HG02571 (cell line): ENCODE results near the gene SLC8A3.

Experiments used
- ATAC-seq: cut with Tn5 transposase; IDR thresholded peaks from one replicate; pipeline ENCODE4 v1.9.1; 2021; ENCODE audit warnings: mild to moderate bottlenecking, moderate library complexity; ENCODE audit not compliant: unreplicated experiment

The SLC8A3 gene

DNA sequence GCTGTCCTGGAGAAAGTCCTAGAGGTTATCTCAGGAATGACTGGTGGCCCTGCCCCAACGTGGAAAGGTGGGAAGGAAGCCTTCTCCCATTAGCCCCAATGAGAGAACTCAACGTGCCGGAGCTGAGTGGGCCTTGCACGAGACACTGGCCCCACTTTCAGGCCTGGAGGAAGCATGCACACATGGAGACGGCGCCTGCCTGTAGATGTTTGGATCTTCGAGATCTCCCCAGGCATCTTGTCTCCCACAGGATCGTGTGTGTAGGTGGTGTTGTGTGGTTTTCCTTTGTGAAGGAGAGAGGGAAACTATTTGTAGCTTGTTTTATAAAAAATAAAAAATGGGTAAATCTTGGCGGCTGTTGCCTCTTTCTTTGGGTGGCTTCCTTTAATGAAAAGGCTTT lies 156.7 kb downstream of the SLC8A3 start:
- ATAC-seq = no peak

DNA sequence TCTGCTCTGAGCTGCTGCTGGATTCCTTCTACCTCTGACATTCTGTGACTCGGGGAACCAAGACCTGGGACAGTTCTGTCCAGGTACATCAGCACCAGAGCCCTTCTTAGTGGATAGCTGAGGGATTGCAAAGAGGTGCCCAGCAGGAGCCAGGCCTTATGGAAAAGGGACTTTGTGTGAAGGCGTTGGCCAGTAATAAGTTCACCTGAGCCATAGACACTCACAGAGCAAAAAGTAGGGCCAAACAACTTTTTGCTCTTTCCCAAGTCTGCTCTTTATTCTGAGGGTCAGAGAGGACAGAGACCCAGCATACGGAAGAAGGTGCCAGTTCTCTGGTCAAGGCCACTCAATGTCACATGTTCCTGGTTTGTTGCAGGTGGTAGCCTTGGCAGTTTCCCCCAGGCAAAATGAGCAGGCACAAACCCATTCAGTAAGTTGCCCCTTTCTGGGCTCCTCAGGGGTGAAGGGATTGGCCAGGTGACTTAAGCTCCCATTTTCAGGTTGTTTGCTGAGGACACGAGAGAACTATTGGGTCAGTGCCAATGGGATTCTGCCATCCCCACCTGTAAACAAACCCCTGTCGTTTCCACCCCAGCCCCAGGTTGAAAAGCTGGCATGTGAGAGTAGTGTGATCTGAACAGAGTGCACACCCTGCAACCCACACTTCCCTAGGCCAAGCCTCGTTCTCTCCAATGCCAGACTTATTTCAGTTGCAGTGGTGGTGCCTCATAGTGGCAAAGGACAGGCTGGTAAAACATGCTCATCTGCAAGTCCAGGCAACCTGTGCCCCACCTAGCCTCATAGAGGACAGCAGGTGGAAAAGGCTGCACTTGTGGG lies 159.2 kb downstream of the SLC8A3 start:
- ATAC-seq = no peak

DNA sequence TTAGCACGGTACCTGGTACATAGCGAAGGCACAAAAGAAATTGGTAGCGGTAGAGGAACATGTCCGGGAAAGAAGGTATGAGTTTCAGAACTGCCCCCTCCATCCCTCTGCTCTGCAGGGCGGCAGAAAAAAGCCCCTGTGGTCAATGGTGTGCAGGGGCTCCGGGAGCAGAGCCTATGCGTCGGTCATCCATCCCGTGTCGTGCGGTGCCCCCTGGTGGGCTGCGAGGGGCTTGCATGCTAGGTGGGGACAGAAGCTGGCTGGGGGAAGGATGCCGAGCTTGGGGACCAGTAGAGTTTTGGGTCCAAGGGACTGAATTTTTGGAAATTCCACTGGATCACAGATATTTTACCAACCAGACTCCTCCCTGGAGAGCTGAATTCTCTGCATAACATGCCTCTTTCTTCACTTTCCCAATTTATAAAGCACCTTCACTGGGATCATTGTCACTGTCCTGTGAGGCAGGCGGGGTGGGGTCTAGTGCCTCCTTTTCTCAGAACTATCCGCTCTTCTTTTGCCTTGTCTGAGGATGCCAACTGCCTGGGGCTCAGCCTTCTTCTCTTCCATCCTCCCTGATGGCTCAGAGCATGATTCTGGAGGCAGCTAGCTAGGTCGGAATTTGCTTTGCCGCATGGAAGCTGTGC lies 160.8 kb downstream of the SLC8A3 start:
- no peak for ATAC-seq

DNA sequence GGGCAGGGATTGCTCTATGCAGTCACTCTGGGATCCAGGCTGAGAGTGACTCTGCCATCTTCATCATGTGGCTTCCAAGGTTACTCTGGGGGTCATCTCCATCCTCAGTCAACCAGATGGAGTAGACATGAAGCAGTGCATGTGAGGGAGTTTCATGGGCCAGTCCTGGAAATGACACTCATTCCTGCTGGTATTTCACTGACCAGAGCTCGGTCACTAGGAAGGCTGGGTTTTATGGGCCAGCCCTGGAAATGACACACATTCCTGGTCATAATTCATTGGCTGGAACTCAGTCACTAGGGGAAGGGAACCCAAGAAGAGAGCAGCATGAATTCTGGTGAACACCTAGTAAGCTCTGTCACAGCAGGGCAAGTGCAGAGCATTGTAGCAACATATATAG lies 164.9 kb downstream of the SLC8A3 start:
- ATAC-seq = no peak

DNA sequence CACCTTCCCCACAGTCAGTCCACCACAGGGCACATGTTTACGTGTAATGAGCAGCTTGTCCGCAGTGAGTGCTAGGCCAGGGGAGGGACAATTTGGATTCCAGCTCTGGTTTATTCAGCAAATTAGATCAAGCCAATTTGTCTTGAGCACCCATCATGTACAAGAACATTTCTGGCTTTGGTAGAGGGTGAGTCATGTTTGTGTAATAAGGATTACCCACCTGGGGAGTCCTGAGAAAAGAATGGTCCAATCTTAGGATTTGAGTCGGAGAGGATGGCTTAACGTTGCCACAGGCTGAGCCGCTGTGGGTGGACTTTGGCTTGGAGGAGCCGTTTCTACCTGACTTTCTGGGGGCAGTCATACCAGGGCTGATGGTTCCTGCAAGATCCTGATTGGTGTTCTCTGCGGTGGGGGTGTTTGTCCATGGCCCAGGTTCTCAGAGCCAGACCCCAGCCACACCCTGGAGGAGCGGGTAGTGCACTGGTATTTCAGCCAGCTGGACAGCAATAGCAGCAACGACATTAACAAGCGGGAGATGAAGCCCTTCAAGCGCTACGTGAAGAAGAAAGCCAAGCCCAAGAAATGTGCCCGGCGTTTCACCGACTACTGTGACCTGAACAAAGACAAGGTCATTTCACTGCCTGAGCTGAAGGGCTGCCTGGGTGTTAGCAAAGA lies 165.8 kb downstream of the SLC8A3 start:
- ATAC-seq = no peak

DNA sequence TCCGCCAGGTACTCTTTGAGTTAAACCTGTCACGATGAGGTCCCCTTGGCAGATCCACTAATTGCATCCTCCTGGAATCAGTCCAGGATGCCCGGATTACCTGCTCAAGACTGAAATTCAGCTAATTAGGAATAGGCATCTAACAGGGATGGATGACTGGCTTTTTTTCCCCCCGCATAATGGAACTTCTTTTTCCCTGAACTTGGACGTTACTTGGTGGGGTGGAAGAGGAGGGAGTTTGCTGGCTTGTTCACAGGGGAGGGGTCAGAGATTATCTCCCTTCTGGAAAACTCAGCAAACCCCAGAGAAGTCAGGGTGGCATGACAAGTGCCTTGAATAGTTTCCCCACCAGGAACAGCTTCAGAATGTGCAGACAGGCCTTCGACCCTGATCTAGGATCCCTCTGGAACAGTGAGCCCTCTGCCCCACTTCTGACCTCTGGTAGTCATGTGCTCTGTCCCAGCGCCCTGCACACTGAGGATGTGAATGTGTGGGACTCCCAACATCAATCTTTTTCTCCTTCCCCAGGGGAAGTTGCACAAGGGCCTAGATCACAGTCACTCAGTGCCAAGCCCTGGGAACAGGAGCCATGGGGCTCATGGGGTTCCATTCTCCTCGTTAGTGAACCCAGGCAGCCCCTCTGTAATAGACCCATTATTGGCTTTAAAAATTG lies 167.1 kb downstream of the SLC8A3 start:
- no peak for ATAC-seq

DNA sequence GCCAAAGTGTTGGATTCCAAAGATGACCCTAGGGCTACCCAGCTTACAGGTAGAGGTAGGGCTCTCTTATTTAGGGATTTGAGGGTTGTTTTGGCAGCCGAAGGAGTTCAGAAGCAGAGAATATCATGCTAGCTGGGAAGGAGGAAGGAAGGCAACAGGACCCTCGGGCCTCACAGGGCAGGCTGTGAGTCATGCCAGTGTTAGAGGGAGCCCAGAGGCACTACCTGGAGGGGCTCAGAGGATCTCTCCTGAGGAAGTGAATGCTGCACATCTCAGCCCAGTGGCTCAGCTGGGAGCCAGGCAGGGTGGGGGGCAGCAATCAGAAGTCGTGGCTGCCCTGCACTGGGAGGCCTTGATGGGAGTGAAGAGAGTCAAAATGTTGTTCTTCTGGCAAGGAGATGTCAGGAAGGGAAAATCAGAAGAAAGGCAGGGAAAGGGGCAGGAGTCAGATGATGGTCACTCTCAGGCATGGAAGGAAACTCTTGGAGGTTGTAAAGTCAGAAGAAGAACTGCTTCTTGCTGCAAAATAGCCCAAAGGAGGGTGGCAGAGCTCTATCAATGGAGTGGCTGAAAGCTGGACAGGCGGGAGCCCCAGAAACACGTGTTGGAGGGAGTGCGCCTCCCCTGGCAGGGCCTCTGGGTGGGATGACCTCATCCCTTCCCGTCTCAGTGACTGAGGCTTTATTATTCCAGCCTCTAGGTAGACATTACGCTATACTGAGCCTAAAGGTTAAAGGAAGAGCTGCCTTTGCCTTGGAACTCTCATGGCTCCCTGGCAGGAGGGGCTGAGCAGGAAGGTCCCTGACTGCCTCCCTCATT lies 168.2 kb downstream of the SLC8A3 start:
- ATAC-seq = no peak

DNA sequence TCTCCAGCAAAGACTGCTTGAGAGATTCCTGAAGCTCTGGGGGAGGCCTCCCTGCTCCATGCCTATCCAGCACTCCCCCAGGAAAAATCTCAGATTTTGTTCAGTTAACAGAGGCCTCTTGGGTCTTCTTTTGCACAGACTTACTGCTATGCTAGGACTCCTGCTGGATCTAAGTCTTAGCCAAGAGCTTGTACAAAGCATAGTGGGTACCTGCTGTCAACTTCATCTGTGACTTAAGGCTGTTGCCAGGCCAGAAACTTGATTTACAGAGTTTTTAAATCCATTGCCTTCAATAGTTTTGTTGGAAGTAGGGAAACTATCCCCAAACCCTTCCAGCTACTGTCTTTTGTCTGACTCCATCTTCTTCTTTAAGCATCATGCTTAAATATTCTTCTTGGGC lies 169.1 kb downstream of the SLC8A3 start:
- no peak for ATAC-seq

DNA sequence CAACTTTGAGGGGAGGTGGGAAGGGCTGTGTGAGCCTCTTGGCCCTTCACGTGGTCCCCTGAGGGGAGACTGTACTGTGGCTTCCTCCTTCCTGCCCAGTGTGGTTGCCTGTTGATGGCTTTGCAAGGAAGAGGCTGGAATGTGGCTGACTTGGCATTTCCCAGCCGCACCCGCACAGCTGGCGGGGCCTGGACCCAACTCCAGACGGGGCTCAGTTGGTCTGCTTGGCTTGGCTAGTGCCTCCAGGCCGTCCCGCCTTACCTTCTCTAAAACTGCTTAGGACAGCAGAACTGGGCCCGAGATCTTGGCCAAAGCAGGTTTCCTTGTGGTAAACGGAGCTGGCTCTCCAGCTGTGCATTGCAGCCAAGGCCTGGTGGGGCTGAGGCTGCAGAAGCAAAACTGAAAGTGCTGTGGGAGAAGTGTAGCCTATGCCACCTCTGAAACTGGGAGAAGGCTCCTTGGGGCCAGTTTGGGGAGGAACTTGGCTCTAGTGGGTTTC lies 170.0 kb downstream of the SLC8A3 start:
- ATAC-seq = peak; percentile 72

DNA sequence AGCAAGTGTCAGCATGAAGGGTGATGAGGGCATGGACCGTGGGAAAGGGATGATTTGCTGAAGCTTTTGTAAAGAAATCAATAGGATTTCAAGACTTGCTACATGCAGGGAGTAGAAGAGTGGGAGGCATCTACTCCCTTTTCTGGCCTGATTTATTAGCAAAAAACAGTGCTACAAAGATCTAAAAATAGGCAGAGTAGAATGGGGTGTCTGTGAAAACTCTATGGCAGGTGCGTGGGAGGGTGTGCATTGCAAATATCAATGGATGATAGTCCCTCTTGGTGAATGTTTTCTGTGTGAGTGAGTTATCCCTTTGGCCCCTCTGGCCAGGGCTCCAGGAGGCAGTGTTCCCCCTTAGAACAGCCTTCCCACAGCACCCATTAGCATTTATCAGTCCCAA lies 170.5 kb downstream of the SLC8A3 start:
- no peak for ATAC-seq

DNA sequence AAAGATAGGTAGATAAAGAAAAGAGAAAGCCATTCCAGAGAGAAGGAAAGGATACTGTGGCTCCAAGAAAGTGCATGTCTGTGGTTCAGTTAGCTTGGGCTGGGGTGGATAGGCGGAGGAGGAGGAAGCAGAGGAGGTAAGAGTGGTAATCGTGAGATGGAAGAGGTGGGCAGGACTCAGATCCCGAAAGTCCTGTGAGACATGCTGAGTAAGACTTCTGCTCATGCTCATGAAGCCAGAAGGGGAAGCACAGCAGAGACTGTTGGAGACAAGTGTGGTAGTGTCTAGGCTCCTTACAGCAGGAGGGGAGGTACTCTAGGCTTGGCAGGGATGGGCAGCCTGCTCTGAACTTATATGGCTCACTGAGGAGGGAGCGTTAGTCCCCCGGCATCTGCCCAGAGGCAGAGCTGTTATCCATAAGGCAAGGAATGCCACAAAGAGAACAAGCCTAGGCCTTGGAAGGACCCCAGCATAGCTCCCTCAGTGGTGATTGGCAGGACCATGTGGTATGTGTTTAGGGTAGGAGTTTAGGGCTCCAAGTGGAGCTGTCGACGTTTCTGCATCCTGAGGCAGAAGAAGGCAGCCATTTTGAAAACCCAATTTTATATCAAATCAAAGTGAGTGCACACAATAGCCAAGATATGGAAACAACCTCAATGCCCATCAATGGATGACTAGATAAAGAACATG lies 174.2 kb downstream of the SLC8A3 start:
- ATAC-seq = no peak

DNA sequence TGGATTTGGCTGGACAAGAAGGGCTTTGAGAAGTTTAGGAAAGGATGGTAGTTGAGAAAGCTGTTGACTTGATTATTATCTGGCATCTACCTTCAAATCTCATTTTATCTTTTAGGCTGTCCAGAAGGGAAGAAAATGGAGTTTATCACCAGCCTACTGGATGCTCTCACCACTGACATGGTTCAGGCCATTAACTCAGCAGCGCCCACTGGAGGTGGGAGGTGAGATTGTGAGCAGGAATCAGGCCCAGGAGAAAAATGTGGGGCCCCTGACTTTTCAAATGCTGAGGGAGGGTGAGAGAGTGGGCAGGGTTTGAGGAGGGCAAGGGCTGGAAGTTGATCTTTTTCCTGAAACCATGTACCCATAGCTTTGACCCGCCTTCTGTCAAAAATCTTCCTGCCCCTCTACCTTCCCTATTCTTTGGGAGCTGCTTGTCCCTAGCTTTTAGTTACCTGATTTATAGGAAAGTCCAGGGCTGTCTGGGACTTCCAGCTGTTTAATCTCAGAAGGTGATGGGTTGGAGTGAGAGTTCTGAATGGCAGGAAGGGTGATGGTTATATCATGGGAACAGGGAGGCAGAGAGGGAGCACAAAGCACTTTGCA lies 175.4 kb downstream of the SLC8A3 start:
- ATAC-seq = no peak

DNA sequence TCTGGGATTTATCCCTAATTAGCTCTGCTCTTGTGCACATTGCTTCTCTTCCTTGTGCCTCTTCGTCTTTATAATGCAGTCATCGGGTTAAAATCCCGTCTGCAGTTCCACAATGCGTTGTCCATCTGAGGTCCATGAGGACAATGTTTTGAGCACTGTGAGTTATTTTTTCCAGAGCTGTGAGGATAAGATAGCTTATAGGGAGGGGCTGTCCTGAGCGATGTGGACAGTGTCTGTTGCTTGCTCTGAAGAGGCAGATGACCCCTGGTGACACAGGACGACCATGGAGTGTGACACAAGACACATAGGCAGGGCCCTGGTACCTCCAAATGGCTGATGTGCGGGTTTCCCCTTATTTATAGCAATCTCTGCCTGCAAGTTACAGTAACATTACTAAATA lies 177.0 kb downstream of the SLC8A3 start:
- no peak for ATAC-seq

DNA sequence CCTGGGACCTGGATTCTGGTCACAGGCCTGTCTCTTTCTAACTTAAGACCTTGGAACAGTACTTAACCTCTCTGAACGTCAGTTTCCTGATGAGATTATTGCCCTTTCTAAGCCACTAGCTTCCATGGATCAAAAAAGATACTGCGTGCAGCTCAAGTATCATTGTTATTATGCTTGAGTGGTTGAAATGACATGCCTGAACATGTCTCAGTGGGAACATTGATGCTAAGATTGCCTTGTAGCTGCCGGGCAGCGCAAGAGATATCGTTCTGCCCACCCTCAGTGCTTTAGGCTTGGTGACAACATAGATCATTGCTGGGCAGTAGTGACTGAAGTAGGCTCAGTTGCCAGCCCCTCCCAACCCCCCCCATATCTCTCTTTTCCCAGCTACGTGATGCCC lies 177.7 kb downstream of the SLC8A3 start:
- ATAC-seq = no peak

DNA sequence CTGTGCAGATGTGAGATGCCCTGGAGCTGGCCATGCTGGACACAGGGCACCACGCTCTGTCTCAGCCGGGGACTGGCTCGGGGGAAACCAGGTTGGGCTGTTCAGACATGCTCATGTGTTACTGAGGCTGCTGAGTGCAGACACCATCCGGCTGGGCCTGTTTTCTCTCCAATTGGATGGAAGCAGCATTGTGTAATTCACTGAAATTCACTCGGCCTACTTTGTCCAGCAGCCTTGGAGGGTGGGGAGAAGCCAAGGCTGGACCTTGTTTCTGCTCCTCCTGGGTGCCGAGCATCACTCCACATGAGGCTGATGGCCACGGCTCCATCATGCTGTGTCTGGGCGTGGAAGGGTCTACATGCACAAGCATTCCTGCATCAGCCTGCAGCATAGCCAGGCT lies 178.8 kb downstream of the SLC8A3 start:
- no peak for ATAC-seq

DNA sequence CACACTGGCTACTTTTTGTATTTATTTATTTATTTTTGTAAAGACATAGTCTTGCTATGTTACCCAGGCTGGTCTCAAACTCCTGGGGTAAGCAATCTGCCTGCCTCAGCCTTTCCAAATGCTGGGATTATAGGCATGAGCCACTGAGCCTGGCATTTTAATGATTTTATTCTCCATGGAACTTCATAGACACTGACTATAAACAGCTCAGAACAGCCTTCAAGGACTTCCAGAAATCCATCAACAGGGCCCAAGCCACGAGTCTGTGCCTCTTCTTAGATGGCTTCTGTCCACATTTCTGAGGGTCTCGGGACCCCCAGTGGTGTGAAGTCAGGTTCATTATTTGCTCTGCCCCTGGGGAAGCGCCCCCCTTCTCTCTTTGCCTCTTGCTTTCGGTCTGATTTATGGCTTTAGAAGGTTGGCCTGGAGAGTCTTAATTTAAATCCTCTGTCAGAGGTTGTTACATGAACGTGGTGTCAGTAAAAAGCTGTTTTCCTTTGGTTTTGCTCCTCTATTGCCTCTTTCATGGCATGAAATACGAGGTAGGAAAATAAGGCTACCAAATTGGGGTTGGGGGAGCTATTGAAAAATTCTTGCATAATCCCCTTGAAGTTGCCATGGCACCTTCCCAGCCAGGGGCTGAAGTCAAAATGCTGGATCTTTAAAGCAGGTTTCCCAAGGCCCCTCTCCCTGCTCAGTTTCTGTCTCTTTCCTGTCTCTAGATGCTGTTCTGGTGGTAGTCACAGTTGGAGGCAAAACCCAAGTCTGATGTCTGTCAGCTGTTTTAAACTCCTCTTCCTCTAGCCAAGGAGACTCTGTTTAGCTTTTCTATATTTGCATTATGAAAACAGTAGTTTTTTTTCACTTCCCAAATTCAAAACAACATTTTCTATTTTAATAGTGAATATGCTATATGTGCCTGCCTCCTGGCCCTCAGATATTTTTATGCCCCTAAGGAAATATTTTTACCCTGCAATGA lies 180.2 kb downstream of the SLC8A3 start:
- ATAC-seq = no peak

DNA sequence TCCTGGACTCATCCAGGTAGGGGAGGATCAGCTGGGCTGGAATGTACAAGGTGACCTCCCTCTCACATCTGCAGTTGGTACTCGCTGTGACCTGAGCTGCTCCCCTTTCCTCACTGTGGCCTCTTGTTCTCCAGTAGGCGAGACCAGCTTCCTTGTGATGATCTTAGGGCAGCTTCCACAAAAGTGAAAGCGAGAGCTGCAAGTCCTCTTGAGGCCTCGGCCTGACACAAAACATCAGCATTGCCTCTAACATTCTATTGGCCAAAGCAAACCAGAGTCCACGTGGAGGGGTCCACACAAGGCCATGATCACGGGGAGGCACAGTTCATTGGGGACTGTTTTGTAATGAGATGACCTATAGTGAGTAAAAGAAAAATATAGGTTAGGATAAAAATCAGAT lies 182.1 kb downstream of the SLC8A3 start:
- no peak for ATAC-seq

DNA sequence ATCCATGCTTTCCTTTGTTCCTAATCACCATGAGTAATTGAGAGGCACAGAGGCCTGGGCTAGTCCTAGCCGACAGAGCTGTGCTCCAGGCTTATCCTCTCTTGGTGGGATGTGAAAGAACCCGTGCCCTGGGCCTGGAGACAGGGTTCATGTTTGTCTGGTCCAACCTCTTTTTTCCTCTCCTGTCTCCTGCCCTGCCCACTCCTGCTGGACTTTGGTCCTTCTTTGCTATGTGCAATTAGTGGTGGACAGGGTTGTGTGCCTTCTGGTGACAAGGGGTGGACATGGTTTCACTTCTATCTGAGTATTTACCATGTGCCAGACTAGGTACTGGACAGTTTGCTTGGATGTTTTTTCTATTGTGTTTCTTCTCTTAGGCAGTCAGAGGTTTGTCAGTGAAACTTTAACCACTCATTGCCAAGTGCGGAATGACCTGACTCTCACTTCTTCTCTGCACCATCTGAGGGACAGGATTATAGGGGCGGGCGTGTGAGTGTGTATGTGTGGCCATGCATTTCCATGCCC lies 183.4 kb downstream of the SLC8A3 start:
- no peak for ATAC-seq
